ENCODE measurements around the gene GALNT17.

GRCh38 chr7:71527213-71527612 is 395.3 kb downstream of the GALNT17 start:
- no peak for TF ChIP-seq CTCF (IDR thresholded peaks at IDR 0.05; ENCODE audit: low read depth, low read length)
- TF ChIP-seq EZH2phosphoT487 (IDR thresholded peaks at IDR 0.05; ENCODE audit: low read depth) = no peak
